Measurements from ENCODE around the gene UCP2. TPM values are rescaled to one million over a fixed set of nuclear protein-coding genes. Genes with fewer than 3 reads are reported as not detected.

UCP2 gene
- total RNA-seq (2022; extraction: Qiagen RNA extraction): 83.0 to 92.6 TPM (median 87.9 TPM) in 5 replicates

DNA sequence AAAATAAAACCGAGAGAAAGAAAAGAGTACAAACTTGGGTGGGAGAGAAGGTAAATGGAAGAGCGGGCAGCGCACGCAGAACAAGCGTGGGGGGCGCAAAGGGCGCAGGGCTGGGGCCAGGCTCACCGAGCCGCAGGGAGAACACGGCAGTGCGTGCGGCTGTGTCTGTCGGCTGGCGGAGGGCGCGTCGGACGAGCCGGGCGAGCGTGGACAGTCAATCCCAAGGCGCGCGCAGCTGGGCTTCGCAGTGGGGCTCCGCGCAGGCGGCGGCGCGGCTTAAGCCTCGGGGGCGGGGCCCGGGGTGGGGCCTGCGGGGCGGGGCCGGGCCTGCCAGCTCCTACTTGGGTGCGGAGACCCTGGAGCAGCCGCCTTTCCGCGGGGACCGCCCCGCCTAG is at the start of gene UCP2:
Gene UCP2, minus strand, starts transcription at position 249 of the 395 bp plus-strand sequence. CDS start 4,465 bp downstream, outside the sequence.

DNA sequence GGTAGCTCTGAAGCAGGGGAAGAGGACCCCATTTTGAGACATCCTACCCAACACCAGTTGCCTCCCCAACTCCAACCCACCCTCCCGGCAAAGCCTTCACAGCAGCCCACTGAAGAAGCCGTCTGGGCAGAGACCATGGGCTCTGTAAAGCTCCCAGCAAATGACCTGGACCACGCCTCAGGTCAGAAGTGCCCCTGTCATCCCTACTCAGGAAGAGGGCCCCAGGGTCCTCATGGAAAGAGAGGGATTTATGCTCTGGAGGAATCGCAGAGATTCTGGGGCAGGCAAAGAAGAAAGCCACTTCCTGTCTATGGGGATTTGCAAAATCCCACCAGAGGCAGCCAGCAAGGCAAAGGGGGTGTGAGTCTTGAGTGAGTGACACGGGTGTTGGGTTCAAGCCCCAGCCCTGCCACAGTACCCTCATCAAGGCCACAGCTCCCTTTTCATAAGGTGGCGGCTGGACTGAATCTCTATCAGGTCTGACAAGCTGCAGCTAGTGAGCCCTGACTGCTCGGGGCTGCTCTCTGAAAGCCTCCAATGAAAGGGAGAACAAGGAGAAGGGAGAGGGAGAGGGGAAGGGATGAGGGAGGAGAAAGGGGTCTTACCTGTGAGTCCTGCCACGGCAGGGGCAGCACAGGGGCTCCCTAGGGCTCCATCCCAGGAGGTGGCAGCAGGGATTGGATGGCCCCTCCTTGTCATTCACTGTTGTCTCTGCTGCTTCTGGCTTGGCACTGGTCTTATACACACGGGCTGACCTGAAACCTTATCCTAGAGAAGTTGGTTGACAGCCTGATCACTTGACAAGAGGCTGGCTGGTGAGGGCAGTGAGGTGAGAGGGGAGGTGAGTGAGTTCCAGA is 26.0 kb upstream of the UCP2 start, which contains the start of gene UCP3:
Gene UCP3, minus strand, starts transcription at position 713 of the 857 bp plus-strand sequence. CDS start 2,043 bp downstream, outside the sequence.

DNA sequence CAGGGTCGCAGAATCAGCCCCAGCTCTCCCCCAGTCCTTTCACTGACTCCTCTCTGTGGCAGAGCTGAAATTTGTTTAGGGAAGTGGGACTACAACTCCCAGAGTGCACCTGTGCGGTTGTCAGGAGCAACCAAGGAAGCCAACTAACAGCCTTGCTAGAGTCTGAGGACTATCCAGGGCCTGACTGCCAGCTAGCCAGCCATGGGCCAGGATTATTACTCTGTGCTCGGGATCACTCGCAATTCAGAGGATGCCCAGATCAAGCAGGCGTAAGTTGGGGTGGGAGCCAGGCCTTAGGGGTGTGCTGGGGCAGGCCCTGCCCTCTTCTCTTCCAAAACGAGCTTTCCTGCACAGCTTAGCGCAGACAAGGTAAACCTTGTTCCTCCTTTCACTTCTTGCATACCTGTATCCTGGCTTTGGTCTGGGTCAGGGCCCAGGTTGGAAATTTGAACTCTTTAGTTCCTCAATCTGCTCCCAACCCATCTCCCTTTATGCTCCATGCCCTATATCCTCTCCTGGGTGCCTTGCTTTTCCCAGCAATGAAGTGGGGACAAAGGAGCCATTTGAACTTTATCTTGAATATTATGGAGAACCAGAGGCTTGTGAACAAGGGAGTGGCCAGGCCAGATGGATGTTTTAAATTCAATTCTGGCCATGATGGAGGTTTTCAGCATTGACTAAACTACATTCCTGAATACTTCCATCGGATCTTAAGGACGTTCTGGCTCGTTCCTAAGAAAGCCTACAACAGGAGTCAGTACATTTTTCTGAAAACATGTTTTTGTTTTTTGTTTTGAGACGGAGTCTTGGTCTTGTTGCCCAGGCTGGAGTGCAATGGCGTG is 31.6 kb downstream of the UCP2 start, which contains the start of gene DNAJB13:
Gene DNAJB13, plus strand, starts transcription at position 158 of the 842 bp plus-strand sequence. Its CDS starts 44 bp downstream, at position 202.

Other genes with a start within 250 kb of the UCP2 start
- gene RAB6A, start 221.8 kb downstream of the UCP2 start, total RNA-seq (2022; extraction: Qiagen RNA extraction): 58.9 to 73.7 TPM (median 70.5 TPM) in 5 replicates
- gene MRPL48, start 195.0 kb downstream of the UCP2 start, total RNA-seq (2022; extraction: Qiagen RNA extraction): 46.0 to 60.4 TPM (median 46.6 TPM) in 5 replicates
- gene COA4, start 106.0 kb downstream of the UCP2 start, total RNA-seq (2022; extraction: Qiagen RNA extraction): 112 to 146 TPM (median 121 TPM) in 5 replicates
- 9.9 to 13.5 TPM (median 12.4 TPM) in 5 replicates for gene PAAF1, start 105.8 kb downstream of the UCP2 start, total RNA-seq (2022; extraction: Qiagen RNA extraction)
- 0.56 to 0.95 TPM (median 0.78 TPM) in 5 replicates for gene DNAJB13, start 31.8 kb downstream of the UCP2 start, total RNA-seq (2022; extraction: Qiagen RNA extraction)
- gene UCP3, start 26.2 kb upstream of the UCP2 start, total RNA-seq (2022; extraction: Qiagen RNA extraction): 0.68 to 1.7 TPM (median 1.1 TPM) in 5 replicates
- gene C2CD3, start 188.2 kb upstream of the UCP2 start, total RNA-seq (2022; extraction: Qiagen RNA extraction): 14.0 to 19.3 TPM (median 17.4 TPM) in 5 replicates
- 58.0 to 61.8 TPM (median 60.0 TPM) in 5 replicates for gene PPME1, start 188.4 kb upstream of the UCP2 start, total RNA-seq (2022; extraction: Qiagen RNA extraction)

All from A549 treated with dexamethasone at 1 μM for 4 hours (cell line).